Fibroblast of skin of abdomen (primary cell): ENCODE results near the gene CWC15.
"Not testable (repeated sequence)": the region's sequence is repeated elsewhere in the genome, so short reads cannot be mapped to it uniquely, and the experiment has no call there.

ENCODE experiments used
- DNase-seq: peaks from one replicate; pipeline ENCODE4 v3.0.0-alpha.2; 2013

Gene CWC15

DNA sequence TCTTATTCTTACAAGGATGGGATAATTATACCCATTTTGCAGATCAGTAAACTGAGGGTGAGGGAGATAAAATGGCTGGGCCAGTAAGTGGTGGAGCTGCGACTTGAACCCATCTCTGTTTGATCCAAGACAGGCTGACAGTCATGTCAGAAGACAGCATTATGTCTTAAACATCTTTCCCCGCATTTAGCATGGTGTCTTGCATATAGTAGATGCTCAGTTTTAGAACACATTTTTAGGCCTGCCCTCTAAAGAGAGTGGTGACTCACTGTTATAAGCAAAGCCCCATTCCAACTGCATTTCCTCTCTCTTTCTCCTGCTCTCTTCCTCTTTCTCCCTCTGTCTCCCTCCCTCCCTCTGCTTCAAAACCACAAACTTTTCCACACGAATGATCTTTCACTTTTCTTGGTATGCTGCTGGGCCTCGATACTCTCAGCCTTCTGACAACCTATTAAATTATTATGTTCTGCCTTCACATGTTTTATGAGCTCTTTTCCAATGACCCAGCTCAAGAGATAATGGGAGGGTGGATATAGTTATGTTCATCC is 25.2 kb downstream of the CWC15 start:
- DNase-seq = peak; percentile 95

DNA sequence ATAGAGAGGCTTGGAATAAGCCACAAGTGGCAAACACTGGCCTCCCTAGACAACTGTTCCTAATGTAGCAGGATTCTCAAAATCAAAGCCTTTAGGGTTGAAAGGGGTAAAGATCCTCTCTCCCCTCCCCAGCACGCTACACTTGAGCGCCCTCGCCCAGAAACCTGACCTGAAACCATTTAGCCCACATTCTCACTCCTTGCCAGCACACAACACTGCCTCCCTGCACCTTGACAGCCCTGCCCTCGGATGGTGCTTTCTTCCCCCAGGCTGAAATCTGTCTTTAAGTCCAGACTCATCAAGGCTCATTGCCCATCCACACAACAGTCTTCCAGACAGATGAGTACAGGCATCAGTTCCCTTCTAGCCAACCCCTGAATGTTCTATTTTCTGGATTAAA is 26.5 kb downstream of the CWC15 start:
- DNase-seq = no peak

GRCh38 chr11:94941131-94941530 is 32.2 kb downstream of the CWC15 start:
- DNase-seq = no peak

DNA sequence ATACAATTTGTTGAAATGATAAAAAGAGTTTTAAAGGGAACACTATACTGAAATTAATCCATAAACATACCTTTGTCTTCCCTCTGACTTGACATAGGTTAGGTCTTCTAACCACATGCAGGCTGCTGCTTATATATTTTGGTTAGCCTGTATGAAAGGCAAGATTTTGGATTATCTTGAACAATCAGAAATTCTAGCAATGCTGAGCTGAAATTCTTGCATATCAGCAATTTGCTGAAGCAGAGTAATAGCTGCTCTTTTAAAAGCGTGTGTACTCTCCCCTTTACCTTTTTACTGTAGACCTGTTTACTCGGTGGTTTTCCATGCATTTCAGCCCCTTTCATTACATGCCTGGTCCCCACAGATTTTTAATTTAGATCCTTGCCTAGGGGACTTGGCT is 34.0 kb downstream of the CWC15 start:
- no peak for DNase-seq

- DNase-seq = peak; percentile 97
Measured at GRCh38 chr11:94938095-94939055, 35.0 kb downstream of the CWC15 start.

GRCh38 chr11:94934846-94935245 is 38.5 kb downstream of the CWC15 start:
- peak; percentile 44 for DNase-seq

DNA sequence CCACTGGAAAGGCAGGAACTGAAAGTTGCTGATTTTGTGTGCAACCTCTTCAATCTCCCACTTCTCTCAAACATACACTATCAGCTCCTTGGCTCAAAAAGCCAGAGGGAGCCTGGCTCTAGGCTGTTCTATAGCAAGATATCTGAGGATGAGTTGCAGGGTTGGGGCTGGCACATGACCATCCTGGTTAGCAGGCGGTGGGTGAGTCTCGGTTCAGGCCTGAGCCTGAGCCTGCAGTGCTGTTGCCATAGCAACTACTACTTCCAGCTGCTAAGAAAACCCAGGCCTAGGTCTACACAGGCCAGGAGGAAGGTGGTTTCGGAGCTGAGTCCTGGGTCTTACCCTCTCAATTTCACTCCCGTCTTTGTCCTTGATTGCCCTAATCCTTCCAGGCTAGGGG is 39.0 kb downstream of the CWC15 start:
- peak; percentile 60 for DNase-seq

DNA sequence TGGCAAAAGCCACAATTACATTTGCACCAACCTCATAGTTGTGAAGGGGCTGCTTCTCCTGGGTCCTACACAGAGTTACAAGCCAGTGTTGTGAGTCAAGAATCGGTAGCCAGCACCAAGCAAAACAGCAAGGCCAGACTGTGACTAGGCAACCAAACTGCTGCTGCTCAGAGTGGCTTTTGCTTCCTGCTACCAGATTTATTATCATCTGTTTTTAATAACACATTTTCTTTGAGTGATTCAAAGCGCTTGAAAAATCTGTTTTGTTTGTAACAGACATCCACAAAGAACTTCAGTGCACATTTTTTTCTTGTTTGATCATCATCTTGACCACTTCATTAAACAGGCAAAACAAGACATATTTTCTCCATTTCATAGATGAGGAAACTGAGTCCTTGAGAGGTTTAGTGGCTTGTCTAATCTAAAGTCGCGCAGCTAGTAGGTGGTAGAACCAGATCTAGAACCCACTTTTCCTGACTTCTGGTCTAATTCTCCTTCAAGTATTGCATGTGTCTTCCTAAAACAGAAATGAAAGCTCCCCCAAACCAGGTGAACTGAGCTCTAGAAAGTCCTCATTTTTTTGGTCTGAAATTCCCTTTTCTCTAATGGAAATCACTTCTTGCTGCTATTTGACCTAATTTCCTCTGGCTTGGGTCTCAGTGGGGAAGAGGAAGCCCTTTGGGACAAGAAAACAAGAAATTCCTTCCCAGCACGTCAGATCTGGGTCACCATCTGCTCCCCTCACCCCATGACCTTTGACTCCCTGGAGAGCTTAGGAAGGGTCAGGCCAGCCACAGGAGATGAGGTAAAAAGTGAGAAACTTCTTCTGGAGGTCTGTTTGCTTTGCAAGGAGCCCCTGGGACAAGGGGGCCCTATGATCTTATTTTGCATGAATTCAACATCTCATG is 39.9 kb downstream of the CWC15 start:
- DNase-seq = peak; percentile 99

DNA sequence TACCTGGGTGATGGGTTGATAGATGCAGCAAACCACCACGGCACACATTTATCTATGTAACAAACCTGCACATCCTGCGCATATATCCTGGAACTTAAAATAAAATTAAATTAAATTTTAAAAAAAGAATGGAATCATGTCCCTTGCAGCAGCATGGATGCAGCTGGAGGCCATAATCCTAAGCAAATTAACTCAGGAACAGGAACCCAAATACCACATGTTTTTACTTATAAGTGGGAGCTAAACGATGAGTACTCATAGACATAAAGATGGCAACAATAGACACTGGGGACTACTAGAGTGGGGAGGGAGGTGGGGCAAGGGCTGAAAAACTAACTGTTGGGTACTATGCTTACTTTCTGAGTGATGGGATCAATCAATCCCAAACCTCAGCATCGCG is 40.9 kb downstream of the CWC15 start:
- peak; percentile 70 for DNase-seq

DNA sequence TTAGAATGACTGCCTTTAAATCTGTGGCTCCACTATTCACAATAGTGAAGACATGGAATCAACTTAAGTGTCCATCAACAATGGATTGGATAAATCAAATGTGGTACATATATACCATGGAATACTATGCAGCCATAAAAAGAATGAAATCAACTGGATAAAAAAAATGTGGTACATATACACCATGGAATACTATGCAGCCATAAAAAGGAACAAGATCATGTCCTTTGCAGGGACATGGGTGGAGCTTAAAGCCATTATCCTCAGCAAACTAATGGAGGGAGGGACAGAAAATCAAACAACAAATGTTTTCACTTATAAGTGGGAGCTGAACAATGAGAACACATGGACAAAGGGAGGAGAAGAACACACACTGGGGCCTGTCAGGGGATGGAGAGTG is 41.3 kb downstream of the CWC15 start:
- not testable (repeated sequence) for DNase-seq

DNA sequence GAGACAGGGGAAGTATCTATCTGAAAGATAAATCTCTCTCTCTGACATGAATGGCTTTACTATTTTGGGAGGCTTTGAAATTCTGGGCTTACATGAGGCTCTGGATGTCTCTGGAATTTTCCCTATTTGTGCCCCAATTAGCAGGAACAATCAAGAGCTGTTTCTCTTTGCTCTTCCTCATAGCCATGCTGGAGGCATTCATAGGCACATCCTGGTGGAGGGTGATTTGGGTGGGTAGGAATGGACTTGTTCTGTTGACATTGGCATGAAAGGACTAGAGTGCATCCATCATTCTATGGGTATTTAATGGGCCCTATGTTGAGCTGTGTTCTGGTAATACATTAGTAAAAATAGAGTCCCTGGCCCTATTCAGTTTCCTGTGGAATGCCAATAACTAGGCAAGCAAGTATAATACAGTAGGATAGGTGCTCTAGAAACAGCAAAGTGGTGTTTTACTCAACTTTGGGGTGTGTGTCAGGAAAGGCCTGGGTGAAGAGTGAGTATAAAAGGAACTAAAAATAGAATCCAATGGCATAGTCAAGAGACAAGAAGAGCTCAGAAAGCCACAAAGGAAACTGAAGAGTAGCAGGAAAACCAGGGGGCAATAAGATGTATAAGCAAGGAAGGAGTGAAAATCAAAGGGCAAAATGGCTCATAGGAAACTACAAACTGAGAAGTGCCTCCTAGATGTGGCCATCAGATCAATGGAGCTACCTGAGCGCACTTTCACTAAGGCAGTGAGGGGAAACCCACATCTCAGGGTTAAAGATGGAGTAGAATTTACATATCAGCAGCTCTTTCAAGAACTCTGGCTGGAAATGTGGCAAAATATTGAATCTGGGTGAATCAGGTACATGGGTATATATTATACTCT is 45.0 kb downstream of the CWC15 start:
- no peak for DNase-seq

DNA sequence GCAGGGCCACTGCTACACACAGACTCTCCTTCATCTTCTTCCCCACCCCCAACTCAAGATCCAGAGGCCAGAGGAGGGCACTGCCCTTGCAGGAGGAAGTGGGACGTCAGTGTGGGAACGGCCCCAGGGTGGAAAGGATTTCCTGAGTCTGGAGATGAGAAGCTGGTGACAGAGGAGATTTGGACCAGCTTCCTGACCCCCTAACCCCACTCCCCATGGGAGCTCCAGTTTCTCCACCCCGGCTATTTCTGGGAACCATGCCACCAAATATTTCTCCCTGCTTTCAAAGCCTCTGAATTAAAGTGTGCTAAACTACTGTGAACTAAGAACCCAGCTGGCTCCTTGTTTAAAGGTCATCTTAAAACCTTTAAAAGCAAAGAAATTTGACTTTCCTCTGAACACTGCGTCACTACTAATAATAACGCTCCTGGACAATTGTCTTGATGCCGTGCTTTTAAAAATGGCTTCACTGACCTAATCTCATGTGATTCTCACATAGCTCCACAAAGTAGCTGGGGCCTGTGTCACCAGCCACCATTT is 46.6 kb downstream of the CWC15 start:
- peak; percentile 93 for DNase-seq

DNA sequence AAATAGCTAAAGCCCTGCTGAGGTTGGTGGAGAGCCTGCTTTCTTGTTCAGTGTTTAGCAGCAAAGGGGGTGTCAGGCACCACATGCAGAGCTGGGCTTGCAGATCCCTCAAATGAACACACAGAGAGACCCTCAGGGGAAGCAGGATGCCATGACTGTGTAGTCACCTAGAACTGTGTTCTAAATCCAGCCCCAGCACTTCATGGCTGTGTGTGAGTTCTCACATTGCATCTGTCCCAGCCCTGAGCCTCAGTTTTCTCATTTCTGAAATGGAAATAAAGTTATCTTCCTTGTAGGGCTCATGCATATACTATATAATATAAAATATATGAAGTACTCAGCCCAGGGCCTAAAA is 47.1 kb downstream of the CWC15 start:
- peak; percentile 54 for DNase-seq

- no peak for DNase-seq
Measured at GRCh38 chr11:94925422-94926270, 47.7 kb downstream of the CWC15 start.

- peak; percentile 24 for DNase-seq
Measured at GRCh38 chr11:94924612-94925011, 48.7 kb downstream of the CWC15 start.

- no peak for DNase-seq
Measured at GRCh38 chr11:94924171-94924572, 49.2 kb downstream of the CWC15 start.

DNA sequence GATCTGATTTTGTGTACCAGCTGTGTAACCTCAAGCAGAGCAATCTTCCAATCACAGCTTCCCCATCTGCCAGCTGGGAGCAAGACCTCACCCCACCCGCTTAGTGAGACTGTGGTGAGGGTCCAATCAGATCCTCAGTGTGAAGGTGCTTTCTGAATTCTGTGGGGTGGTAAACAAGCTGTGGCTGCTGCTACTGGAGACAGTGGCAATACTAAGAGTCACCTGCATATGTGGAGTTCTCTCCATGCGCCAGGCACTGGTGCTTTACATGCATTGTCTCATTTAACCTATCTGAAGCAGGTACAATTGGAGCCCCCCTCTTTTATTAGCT is 50.4 kb downstream of the CWC15 start:
- DNase-seq = no peak

GRCh38 chr11:94922321-94923003 is 50.9 kb downstream of the CWC15 start:
- no peak for DNase-seq

DNA sequence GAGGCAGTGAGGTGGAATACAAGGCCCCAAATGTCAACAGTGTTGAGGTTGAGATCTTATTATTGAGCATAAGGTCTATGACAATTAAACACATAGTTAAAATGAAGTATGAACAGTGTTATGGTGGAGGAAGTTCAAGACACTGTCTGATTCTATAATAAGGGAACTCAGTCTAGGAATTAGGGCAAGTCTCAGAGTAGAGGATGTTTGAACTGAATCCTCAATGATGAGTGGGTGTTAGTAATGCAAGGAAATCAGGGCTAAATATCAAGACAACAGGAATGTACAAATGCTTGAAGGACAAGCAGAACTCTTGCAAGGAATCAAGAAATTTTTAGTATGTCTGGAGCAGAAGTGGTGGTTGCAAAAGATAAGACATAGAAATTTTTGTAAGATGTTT is 53.0 kb downstream of the CWC15 start:
- DNase-seq = no peak

GRCh38 chr11:94913718-94914394 is 59.5 kb downstream of the CWC15 start:
- not testable (repeated sequence) for DNase-seq
